Measurements from ENCODE around the gene LEKR1.
"Not testable (repeated sequence)": the region's sequence is repeated elsewhere in the genome, so short reads cannot be mapped to it uniquely, and the experiment has no call there.

LEKR1 gene

DNA sequence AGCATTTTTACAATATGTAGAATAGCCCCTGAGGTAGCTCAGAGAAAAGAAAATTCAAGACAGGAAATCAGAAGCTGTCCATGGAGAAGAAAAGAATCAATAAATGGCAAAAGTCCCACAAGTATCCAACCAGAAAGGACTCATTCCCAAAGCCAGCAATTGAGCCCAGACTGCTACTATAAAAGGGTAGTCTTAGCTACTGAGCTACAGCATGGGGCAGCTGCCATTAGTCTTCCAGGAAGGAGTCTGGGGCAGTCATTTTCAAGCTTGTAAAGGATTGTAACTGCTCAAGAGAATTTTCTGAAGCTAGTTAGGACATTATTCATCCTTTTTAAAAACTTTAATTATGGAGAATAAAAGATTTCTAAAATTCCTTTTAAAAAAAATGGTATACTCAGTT is 10.5 kb downstream of the LEKR1 start:
- no peak for DNase-seq (ENCODE audit: low spot score)

GRCh38 chr3:156837115-156837514 is 11.0 kb downstream of the LEKR1 start:
- DNase-seq (ENCODE audit: low spot score), result no peak

- no peak for DNase-seq (ENCODE audit: low spot score)
These were observed 11.9 kb downstream of the LEKR1 start for GRCh38 chr3:156838035-156838434.

DNA sequence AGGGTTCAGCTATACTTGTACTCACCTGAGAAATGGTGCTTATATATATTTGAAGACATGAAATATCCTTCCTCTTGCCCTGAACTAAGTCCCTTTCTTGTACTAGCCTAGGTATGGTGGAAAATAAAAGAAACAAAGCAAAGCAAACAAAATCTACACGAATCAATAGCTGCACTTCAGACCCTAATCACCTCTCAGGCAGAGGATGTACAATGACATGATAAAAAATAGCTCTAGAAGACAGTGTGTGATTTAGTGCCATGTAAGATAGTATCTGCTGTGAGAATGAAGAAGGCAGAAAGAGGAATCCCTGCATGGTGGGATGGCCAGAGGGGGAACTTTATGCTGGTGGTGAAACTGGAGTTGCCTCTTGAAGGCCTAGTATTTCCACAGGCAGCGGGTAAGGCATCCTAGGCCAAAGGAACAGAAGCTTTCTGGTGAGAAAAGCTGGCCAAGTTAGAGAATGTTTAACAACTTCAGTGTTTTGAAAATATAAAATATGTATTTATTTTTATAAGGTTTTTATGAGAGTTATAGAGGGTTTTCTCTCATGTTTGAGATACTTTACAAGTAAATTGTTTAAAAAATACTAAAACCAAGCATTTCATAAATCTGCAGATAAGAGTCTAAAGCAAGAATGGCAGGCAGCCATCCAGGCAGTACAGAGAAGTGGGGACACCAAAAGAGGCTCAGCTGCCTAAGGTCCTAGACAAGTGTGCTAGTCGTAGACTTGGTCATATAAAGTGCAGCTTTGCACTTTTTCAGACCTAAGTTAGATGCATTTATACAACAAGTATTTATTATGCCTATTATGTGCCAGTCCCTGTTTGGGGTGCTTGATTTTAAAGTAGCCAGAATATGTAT is 14.9 kb downstream of the LEKR1 start:
- DNase-seq (ENCODE audit: low spot score), result no peak

GRCh38 chr3:156843071-156843808 is 17.1 kb downstream of the LEKR1 start:
- no peak for DNase-seq (ENCODE audit: low spot score)

- DNase-seq (ENCODE audit: low spot score), result no peak
These were observed 21.7 kb downstream of the LEKR1 start for GRCh38 chr3:156847752-156848448.

DNA sequence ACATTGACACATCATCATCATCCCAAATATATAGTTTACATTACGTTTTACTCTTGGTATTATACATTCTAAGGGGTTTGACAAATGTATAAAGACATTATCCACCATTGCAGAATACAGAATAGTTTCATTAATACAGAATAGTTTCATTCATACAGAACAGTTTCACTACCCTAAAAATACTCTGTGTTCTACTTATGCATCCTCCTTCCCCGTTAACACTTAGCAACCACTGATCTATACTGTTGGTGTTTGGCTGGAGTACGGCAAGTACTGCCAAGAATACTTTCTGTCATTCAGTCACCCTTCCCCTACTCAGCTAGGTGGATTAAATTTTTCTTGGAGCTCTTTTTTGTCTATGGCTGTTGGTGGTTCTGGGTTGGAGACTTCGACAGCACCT is 33.4 kb downstream of the LEKR1 start:
- no peak for DNase-seq (ENCODE audit: low spot score)

- DNase-seq (ENCODE audit: low spot score), result no peak
These were observed 34.7 kb downstream of the LEKR1 start for GRCh38 chr3:156860873-156861272.

DNA sequence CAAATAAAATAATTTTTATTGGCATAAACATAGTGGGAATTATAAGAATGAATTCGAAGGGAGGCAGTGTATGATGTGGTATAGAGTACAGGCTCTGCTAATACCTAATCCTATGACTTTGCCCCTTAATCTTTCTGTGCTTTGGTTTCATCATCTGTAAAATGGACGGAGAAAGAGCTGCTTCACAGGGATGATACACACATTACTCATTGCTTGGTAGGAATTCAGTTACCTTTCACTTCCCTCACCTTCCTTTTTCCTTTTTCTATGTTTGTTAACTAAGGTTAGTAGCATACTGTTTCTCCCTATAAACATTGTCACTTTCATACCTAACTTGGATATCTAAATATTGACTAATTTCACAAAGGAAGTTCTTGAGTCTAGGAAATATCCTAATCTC is 36.2 kb downstream of the LEKR1 start:
- DNase-seq (ENCODE audit: low spot score), result no peak

DNA sequence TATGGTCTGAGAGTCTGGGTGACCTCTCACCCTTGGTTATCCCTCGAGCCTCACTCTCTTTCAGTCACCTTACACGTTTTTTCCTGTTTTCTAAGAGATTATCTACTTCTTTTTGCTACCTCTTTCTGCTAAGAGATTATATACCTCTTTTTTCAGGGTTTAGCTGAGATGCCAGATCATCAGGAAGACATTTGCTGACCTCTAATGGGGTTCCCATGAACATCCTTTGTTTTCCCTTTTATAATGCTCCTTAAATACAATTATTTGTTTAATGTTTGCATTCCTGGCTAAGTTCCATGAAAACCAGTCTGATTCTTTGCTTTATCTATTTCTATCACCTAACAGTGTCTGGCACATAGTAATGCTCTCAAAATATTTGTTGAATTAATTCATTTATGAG is 39.6 kb downstream of the LEKR1 start:
- no peak for DNase-seq (ENCODE audit: low spot score)

GRCh38 chr3:156867174-156867573 is 41.0 kb downstream of the LEKR1 start:
- DNase-seq (ENCODE audit: low spot score), result no peak

DNA sequence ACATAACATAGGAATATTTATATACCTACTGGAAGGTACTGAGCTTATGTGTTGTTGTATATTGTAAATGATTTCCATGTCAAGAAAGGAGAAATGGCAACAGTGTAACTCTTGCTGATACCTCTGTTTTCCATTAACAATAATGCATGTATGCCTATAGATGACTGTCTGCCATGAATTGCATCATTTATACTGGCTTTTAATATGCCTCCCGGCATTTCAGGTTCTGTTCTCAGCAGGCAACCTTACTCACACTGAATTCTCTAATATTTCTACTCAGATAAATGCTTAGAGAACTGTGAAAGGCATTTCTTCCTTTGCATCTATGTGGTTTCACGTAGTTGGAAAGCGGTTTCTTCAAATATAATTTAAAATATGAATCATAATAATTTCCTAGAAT is 41.8 kb downstream of the LEKR1 start:
- no peak for DNase-seq (ENCODE audit: low spot score)

DNA sequence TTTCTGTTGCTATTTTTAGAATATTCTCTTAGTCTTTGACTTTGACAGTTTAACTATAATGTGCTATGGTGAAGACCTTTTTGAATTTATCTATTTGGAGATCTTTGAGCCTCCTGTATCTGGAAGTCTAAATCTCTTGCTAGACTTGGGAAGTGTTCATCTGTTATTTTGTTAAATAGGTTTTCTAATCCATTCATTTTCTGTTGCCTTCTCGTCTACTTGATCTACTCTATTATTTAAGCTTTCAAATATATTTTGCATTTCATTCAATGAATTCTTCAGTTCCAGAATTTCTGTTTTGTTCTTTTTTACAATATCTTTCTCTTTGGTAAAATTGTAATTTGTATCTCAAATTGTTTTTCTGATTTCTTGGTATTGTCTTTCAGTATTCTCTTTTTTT is 47.8 kb downstream of the LEKR1 start:
- no peak for DNase-seq (ENCODE audit: low spot score)

- not testable (repeated sequence) for DNase-seq (ENCODE audit: low spot score)
These were observed 53.3 kb downstream of the LEKR1 start for GRCh38 chr3:156879491-156879890.

GRCh38 chr3:156885761-156886160 is 59.6 kb downstream of the LEKR1 start:
- no peak for DNase-seq (ENCODE audit: low spot score)

DNA sequence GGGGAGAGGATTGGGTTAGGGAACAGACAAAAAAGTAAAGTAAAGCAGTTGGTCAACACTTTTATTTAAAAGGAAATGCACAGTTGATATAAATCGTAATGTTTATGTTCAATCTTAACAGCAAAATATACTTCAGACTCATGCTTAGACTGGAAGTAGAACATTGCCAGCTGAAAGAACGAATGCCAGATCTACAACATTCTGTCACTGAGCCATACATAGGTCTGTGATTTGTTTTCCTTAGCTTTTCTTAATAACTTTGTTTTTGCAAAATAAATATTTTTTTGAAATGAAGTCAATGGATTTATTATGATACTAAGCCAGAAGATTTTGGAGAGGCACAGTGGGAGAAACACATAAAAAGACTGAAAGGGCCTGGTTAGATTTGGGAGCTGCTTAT is 62.0 kb downstream of the LEKR1 start:
- no peak for DNase-seq (ENCODE audit: low spot score)

- no peak for DNase-seq (ENCODE audit: low spot score)
These were observed 62.4 kb downstream of the LEKR1 start for GRCh38 chr3:156888576-156888975.

DNA sequence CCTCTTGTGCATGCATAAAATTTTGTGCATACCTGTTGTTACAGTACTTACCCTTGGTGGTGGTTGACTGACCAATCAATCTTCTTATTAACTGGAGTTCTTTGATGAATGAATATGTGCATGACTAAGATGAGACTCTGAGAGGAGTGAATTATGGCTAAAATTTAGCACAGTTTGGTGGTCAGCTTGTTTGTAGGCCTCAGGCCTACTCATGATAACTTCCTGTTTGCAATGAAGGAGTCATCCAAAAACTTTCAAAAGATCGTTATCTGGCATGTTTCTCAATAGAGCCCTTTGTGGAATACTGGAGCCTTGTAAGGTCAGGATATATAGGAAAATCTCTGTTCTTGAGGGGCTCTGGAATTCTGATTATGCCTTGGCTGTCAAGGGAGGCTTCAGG is 66.5 kb downstream of the LEKR1 start:
- no peak for DNase-seq (ENCODE audit: low spot score)

DNA sequence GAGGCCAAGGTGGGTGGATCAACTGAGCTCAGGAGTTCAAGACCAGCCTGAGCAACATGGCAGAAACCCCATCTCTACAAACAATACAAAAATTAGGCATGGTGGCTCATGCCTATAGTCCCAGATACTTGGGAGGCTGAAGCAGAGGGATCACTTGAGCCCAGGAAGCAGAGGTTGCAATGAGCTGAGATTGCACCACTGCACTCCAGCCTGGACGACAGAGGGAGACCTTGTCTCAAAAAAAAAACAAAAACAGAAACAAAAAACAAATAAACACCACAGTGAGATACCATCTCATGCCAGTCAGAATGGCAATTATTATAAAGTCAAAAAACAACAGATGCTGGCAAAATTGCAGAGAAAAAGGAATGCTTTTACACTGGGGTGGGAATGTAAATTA is 69.2 kb downstream of the LEKR1 start:
- not testable (repeated sequence) for DNase-seq (ENCODE audit: low spot score)

- DNase-seq (ENCODE audit: low spot score), result not testable (repeated sequence)
These were observed 71.7 kb downstream of the LEKR1 start for GRCh38 chr3:156897851-156898250.

DNA sequence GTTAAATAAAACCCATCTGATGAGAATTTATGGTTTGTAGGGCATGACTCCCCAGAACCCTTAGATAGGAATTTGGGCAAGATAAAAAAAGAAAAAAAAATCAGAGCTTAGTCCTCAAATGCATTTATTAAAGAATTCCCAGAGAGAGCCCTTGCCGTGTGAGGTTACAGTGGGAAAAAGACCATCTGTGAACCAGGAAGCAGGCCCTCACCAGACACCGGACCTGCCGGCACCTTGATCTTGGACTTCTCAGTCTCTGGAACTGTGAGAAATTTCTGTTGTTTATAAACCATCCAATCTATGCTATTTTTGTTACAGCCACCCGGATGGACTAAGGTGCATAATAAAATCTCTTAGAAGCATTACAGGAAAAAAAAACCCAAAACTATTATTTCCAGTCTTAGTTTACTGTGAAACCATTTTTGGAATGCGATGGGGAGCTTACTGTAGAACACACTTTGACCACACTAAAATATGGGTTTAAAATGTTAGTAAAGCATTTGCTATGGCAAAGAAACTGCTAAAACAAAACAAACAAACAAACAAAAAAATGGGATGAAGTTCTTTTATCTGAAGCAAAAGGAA is 72.2 kb downstream of the LEKR1 start:
- no peak for DNase-seq (ENCODE audit: low spot score)

GRCh38 chr3:156899951-156900350 is 73.8 kb downstream of the LEKR1 start:
- no peak for DNase-seq (ENCODE audit: low spot score)

Measured in SK-N-DZ (cell line).